Measurements from ENCODE around the gene PRDM15.

Gene PRDM15

GRCh38 chr21:41821081-41821755 is 57.9 kb downstream of the PRDM15 start:
- DNase-seq, result no peak

DNA sequence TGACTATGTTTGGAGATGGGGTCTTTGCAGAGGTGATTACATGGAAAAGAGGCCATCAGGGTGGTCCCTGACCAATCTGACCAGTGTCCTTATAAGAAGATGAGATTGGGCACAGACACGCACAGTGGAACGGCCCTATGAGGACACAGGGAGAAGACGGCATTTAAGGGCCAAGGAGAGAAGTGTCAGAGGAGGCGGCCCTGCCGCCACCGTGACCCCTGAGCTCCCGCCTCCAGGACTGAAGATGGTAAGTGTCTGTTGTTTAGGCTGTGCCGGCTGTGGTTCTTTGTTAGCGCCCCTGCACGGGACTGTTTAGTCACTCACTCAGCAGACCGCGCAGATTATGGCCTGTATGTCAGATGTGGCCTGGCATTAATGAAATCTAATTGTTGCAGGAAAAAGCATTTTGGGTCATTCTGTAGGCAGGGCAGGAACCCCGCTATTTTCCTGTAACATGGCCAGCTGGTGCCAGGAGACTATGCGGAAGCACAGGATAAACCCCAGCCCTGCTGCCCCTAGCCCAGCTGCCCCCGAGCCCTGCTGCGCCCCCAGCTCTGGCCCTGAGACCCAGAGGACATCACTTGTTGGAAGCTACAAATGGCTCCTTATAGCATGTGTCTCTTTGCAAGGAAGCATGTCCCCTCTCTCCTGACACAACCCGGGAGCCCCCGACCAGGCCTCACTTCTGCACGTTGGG is 58.6 kb downstream of the PRDM15 start:
- DNase-seq, result no peak

DNA sequence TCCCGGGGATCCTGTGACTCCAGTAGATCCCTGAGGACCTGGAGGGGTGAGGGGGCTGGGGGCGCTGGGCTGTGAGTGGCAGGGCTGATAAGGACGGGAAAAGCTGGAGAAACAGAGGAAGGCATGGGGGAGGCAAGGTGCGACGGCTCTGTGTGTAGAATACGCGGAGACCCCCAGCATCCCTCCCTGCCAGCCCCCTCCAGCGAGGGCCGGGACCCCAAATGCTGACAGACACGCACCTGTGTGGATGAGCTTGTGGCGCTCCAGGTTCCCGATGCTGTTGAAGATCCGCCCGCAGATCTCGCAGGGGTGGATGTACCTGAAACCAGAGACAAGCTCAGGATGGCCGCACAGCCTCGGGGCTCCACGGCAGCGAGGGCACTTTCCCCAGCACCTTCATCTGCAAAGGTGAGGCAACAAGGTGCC is 59.3 kb downstream of the PRDM15 start:
- no peak for DNase-seq

GRCh38 chr21:41819236-41819855 is 59.8 kb downstream of the PRDM15 start:
- no peak for DNase-seq

DNA sequence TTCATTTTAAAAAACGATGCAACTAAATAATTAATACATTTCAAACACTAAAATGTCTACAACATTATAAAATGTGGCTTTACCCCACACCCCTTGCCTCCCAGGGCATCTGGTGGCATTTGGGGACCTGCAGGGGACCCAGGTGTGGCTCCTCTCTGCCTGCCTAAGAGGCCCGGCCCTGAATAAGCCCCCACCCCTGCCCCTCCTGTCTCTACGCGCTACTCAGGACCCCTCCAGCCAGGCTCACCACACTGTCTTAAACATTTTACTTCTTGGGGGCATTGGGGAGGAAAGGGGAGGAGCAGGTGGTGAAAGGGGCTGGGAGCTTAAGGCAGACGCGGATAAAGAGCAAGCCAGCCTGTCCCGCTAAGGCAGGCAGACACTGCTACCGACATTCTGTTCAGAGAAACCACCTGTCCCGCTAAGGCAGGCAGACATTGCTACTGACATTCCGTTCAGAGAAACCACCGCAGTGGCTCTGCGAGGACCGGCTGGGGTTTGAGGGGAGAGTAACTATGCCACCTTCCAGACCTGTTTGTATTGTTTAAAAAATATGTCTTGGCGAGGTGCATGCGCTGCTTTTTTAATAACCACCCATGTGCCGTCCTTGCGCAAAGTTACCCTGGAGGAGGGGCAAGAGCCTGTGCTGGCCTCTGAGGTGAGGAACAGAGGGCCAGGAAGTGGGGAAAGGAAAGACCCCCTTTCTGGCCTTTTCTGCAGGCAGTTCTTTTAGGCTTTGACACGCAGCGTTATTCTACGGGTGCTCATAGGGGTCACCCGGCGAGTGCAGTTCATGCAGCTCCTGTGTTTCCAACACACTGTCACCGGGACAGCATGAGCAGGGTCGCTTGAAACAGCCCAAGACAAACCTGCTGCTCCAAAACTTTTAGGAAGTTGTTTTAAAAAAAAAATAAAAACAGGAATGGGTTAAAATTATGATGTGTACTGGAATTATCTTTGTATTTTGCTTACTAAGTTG is 61.0 kb downstream of the PRDM15 start:
- no peak for DNase-seq

DNA sequence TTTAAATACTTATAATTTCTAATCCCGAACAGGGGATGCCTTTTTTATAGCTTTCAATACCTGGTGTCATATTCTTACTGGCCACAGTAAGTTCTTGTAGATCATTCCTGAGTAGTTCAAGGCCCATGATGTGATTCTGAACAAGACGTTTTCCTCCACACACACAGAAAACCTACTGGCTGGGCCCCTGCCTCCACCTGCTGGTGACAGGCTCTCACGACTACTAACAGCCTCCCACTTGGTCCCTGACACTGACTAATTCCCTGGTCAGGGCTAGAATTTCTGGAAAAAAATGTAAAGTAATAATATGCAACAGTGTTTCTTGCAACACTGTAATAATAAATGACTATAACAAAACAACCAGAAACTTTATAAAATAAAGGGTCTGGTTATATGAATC is 61.9 kb downstream of the PRDM15 start:
- DNase-seq, result peak; percentile 68

DNA sequence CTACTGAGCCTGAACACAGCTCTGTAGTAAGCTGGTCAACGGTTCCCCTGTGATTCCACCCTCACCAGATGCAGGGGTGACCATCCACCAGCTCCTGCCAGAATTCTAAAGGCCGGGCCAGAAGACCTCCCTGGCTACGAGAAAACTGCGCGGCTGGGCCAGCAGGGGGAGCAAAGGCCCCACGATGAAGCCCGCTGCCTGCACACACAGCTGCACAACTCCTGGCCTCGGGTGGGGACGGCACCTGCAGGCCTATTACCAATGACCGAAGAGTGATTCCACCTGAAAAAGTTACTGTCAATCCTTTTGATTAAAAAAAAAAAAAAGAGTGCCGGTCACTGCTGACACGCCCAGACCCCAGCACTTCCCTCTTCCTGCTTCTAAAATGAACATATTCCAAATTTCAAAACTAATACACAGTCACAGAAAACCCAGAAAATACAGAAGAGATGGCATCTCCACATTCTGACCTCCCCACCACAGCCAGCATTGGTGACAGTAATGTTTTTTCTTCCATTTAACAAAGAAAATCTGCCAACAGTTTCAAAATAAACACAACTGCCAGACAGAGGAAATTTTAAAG is 62.5 kb downstream of the PRDM15 start:
- DNase-seq, result peak; percentile 67

GRCh38 chr21:41815652-41816582 is 63.2 kb downstream of the PRDM15 start:
- DNase-seq, result no peak

DNA sequence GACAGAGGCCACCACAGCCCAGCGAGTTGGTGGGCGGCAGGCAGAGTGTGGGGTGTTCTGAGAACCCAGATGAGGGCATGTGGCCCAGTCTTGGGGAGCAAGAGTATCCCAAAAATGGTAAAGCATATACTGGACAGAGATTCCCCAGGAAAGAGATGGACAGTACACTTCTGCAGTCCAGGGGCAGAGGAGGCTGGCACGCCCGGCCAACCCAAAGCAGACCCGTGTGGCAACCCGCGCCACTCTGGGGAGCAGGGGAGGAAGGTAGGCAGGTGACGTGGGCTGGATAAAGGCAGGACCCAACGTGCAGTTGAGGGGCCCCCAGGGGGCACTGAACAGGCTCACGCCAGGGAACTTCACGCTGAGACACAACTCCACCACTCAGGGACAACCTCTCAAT is 65.9 kb downstream of the PRDM15 start:
- no peak for DNase-seq

- no peak for DNase-seq
Measured at GRCh38 chr21:41812679-41813078, 66.5 kb downstream of the PRDM15 start.

GRCh38 chr21:41810597-41810932 is 68.6 kb downstream of the PRDM15 start:
- no peak for DNase-seq

- DNase-seq, result no peak
Measured at GRCh38 chr21:41809891-41810596, 69.1 kb downstream of the PRDM15 start.

GRCh38 chr21:41808846-41809245 is 70.3 kb downstream of the PRDM15 start:
- no peak for DNase-seq

- no peak for DNase-seq
Measured at GRCh38 chr21:41808094-41808493, 71.0 kb downstream of the PRDM15 start.

- DNase-seq, result no peak
Measured at GRCh38 chr21:41806773-41807172, 72.4 kb downstream of the PRDM15 start.

GRCh38 chr21:41805643-41806042 is 73.5 kb downstream of the PRDM15 start:
- no peak for DNase-seq

- no peak for DNase-seq
Measured at GRCh38 chr21:41805038-41805437, 74.1 kb downstream of the PRDM15 start.

DNA sequence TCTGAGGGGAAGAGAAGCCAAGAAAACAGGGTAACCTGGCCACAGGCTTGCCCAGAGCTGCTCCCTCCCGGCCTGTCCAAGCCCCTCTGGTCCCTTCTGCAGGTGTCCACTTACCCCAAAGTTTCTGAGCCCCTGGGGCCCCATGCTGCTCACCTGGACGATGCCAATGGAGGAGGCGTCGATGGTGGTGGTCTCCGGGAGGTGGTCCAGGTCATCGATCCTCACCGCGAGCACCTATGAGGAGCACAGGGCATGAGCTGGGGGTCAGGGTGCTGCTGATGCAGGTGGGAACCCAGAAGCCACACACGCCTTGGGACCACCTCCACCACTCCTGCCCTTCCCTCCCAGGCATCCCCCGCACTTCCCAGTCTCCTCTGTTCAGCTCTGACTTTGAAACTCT is 74.8 kb downstream of the PRDM15 start:
- DNase-seq, result no peak

DNA sequence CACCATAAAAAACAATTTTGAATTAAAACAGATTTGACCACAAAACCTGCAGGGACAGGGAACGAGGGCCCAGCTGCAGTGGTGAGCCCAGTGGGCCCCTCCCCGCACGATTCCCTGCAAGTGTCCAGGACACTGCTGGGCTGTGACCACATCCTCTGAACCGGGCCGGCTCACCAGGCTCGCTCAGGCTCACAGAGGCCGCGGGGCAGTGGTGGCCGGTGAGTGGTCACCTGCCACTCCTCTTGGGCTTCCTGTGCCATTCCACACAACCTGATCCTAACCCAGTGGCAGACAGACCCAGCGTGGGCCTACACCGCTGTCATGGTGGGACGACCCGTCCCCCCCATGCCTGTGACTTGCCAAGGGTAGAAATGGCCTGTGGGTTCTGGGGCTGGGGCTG is 75.8 kb downstream of the PRDM15 start:
- DNase-seq, result no peak

GRCh38 chr21:41802684-41803083 is 76.5 kb downstream of the PRDM15 start:
- DNase-seq, result no peak

DNA sequence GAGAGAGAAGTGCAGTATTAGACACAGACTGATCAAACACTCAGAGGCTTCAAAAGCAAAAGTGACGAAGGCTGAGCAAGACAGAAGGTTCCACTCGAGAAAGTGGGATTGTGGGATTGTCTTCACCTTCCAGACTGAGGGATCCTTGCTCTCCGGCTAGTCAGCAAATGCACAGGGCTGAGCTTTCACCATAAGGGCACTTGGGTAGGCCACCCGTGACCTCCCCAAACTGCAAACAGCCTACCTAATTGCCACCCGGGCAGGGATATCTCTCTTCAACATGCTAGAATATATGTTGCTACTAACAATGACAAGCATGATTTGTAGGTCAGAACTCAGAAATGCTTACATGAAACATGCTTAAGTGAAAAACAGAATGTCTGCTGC is 77.0 kb downstream of the PRDM15 start:
- DNase-seq, result no peak

Measured in 8988T (cell line).